Germinal center (tissue), 1 donor: Measurements from ENCODE around the gene HOOK1.
"Not testable (repeated sequence)": the region's sequence is repeated elsewhere in the genome, so short reads cannot be mapped to it uniquely, and the experiment has no call there.

ENCODE experiments used
- DNase-seq: peaks from one replicate; pipeline ENCODE4 v3.0.0; 2012; ENCODE audit warnings: mixed read lengths, low spot score

The HOOK1 gene

DNA sequence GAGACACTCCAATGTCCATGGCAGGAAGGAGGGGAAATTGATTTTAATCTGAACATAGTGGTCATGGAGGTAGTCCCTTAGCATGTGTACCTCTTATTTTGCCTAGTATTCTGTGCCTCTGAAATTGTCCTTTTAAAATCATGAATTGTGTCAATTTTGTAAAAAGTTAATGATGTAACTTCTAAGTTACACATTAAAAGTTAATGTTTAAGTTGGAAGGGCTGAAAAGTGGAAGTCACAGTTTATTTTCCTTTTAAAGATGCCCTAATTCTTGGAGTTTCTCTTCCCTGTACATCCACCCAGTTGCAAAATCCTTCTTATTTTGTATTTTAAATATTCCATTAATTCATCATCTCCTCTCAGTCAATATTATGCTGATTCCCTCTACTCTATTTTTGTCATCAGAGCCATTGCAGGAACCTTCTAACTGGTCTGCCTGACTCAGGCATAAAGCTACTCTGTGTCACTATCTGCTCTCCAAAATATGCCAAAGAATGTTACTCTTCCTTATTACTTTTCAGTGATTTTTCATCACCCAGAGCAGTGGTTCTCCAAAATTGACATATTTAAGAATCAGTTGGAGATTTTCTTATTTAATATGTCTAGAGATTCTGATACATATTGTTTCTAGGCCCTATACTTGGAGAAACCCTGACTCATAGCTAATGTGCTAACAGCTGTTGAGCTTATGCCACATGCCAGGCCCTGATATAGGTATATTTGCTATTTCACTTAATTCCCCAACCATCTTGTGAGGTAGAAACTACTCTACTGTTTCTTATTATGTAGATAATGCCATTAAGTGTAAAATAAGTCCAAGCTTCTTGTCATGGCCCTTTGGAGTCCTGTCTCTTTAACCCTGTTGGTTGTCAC is 5.1 kb downstream of the HOOK1 start:
- no peak for DNase-seq

DNA sequence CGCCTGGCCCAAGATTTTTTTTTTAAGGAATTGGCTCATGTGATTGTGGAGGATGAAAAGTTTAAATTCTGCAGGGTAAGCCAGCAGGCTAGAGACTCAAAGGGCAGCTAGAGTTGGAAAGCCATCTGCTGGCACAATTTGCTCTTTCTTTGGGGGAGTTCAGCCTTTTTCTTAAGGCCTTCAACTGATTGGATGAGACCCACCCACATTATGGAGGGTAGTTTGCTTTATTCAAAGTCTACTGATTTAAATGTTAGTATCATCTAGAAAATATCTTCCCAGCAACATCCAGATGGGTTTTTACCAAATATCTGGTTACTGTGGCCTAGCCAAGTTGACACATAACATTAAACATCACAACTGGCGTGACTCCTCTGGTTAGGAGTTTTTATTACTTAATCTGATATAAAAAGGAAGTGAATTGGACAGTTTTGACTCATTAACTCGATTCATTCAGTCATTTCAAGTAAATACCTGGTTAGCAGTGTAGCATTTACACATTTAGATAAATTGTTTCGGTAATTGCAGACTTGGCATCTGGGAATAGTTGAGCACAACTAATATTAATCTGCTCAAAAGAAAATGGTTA is 12.4 kb downstream of the HOOK1 start:
- no peak for DNase-seq

DNA sequence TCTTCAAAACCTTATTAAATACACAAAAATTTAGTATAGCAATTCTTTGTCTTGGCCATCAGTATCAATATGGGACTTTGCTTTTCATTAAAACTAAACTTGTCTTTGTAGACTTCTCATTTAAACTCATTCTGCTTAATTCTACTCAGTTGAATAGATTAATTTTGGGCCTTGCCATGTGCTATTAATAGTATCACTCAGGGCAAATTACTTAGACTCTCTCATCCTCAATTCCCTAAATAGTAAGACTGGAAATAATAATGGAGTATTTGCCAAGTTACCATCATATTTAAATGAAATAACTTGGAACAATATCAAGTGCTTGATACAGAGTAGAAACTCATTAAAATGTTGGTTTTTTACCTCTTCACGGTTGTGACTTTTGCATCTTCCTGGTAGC is 13.4 kb downstream of the HOOK1 start:
- DNase-seq, result no peak

DNA sequence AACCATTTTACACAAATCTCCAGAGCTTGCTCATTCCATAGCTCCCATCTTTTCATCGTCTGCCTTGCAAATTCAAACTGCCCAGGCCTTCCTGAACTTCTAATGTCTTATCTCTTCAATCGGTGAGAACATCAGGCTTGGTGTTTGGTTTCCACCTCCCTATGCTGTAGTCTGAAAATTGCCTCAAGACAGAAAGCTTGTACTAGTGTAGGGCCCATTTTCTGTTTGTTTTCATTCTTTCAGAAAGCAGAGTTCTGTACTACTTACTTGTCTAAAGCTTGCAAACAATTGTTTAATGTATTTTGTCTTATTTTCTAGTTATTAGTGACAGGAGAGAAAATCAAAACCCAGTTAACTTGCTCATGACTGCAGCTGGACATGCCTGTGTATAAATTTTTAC is 16.8 kb downstream of the HOOK1 start:
- DNase-seq, result no peak

DNA sequence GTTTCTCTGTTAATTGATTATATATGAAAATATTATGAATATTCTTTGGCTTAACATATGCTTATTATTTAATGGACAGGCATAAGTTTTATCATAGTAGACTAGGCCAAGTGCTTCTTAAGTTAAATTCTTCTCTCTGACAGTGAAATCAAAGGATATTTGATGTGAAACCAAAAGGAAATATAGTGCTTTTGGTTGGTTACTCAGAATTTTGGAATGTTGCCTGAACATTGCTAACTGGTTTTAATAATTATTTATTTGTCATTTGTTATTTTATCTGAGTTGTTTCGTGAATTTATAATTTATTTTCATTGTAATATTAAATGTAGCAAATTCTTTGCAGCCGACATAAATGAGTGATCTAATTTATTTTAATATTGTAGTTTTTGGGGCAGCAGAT is 18.3 kb downstream of the HOOK1 start:
- no peak for DNase-seq

DNA sequence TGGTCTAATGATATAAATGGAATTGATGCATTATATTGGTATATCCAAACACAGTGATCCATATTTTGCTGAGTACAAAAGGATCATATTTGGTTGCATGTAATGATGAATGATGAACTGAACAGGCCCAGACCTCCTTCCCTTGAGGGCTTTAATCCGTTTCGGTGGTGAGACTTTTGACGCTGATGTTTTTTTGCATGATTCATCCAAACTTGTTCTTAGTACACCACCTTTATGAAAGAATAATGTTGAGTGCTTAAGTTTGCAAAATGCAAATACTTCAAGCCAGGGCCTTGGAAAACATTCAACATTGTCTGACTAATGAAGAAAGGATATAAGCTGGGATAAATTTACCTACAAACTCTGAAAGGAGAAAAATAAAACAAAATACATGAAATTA is 19.2 kb downstream of the HOOK1 start:
- no peak for DNase-seq

DNA sequence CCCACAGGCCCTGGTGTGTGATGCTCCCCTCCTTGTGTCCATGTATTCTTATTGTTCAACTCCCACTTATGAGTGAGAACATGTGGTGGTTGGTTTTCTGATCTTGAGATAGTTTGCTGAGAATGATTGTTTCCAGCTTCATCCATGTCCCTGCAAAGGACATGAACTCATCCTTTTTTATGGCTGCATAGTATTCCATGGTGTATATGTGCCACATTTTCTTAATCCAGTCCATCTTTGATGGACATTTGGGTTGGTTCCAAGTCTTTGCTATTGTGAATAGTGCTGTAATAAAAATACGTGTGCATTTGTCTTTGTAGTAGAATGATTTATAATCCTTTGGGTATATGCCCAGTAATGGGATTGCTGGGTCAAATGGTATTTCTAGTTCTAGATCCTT is 23.1 kb downstream of the HOOK1 start:
- not testable (repeated sequence) for DNase-seq

DNA sequence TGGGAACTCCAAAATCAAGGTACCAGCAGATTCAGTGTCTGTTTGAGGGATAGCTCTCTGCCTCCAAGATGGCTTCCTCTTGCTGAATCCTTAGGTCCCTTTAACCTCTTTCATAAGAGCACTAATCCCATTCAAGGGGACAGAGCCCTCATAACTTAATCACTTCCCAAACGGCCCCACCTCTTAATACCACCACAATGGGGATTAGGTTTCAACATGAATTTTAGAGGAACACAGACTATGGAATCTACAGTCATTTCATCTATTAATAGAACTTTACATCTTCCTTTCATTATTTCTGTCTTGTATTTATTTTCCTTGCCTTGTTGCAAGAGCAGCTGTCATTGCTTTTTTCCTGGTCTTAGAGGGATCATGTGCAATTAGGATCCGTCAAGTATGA is 30.3 kb downstream of the HOOK1 start:
- no peak for DNase-seq

DNA sequence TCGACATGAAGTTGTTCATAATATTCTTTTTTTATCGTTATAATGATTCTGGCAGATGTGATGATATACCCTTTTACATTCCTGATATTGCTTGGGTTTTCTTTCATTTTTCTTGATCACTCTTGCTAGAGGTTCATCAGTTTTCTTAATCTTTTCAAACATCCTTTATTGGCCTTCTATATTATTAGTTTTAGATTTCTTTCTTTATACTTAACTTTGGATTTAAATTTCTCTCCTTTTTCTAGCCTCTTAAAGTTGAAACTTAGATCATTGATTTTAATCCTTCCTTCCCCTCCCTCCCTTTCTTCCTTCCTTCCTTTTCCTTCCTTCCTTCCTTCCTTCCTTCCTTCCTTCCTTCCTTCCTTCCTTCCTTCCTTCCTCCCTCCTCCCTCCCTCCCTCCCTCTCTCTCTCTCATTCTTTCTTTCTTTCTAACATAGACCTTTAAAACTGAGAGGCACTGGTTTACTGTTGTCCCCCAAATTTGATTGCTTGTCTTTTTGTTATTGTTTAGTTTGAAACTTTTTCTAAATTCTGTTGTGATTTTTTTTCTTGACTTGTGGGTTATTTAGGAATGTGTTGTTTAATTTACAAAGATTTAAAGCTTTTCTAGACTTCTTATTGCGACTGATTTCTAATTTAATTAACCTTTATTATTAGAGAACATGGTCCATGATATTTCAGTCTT is 31.6 kb downstream of the HOOK1 start:
- no peak for DNase-seq

DNA sequence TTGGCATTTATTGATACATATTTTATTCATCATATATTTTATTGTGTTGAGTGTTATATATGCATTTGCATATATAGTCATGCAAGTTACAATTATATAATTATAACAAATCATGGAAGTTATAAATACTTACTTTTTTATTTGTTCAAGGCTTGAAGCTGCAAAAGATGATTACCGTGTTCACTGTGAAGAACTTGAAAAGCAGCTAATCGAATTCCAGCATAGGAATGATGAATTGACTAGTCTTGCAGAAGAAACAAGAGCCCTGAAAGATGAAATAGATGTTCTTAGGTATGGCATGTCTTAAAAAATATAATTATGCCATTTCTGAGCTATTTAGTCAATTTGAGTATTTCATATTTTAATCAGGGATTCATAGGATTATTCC is 32.1 kb downstream of the HOOK1 start:
- DNase-seq, result no peak

DNA sequence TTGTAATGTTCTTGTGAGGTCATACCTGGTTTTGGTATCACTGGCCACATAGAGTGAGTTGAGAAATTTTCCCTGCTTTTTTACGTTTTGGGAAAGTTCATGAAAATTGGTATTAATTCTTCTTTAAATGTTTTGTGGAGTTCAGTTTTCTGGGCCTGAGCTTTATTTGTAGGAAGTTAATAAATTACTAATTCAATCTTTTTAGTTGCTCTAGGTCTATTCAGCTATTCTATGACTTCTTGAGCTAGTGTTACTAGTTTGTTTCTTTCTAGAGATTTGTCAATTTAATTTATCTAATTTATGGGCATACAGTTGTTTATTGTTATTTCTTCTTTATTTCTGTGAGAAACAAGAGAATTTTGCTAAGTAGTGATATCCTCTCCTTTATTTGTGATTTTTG is 37.4 kb downstream of the HOOK1 start:
- no peak for DNase-seq

DNA sequence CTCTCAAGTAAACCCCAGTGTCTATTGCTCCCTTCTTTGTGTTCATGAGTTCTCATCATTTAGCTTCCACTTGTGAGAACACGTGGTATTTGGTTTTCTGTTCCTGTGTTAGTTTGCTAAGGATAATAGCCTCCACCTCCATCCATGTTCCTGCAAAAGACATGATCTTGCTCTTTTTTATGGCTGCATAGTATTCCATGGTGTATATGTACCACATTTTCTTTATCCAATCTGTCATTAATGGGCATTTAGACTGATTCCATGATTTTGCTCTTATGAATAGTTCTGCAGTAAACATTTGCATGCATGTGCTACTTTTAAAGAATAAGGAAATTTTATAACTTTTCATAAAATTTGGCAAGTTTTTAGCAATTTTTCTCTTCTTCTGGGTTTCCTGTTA is 40.5 kb downstream of the HOOK1 start:
- DNase-seq, result not testable (repeated sequence)

DNA sequence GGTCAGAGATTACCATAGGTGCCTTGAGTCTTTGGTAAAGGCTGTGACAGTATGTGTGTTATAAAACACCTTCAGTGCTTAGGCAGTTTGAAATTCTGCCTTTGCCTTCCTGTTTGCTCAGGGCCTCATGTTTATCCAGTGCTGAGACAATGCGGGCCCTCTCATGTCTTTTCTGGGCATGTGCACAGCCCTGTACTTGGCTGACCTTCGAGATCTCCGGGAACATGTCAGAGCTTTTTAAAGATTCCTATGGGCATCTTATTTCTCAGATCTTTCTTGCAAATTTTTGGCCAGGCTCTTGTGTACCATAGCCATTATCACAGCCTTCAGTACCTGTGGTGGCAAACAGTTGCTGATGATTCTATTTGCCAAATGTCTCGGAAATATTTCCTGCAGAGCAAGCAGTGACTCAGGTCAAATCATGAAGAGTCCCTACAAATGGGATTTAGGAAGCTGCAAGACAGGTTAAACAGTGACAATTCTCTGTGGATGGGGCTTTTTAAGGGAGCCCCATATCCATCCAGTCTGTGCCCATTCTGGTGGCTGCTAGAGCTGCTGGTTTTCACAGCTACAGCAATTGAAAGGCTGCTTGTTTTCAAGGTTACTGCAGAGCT is 42.1 kb downstream of the HOOK1 start:
- no peak for DNase-seq

DNA sequence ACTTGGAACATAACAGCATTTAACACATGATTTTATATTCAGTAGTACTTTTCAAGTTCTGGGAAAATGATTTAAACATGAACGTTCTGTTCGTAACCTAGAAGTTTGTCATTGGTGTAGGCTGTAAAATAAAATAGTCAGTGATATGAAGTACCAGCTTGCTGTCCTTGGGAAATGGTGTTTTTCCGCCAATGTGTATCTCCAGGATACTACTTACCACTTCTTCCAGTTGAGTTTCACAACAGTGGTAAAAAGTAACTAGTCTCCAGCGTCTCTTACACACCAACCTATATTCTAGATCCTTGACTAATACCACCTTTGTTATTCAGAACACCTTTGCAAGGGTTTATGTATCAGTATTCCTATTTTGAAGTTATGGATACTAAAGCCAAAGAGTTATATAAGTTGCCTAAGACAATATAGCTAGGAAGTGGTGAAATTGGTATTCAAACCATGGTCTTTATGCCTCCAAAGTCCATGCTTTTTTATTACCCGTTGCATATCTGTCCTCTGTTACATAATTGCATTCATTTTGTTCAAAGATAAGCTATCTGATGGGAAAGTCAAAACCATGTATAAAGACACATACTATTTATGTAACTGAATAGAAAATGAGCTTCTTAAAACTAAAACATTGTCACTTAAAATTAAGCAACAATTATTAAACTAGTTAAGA is 43.1 kb downstream of the HOOK1 start:
- no peak for DNase-seq

DNA sequence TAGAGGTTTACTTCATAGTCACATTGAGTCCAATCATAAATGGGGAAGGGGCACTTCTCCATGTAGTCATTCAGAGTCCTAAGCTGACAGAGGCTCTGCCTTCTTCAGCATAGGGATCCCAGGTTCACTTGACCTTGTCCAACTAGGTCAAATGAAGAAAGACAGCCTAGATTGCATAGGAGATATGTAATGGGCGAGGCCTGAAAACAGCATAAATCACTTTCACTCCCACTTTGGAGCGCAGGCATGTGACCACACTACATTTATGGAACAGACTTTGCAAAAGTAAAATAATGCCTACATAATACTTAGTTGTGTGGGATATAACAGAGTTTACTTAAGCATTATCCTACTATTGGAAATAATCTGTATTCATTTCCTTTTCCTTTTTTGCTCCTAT is 51.7 kb downstream of the HOOK1 start:
- DNase-seq, result no peak

DNA sequence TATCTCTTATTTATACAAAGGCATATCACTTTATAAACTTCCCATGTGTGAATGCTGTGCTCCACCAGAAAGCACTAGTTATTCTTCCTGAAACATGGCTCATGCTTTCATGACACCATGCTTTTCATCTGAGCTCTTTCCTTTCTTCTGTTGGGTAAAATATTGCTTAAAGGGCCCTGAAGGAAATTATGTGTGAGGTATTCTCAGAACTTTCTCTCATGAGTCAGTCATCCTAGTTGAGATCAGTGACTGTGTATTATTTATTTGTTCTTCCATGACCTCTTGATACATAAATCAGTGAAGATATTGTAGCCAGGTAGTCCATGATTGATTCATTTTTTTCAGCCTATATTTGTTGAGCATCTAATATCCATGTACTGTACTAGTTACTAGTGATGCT is 57.0 kb downstream of the HOOK1 start:
- DNase-seq, result no peak

DNA sequence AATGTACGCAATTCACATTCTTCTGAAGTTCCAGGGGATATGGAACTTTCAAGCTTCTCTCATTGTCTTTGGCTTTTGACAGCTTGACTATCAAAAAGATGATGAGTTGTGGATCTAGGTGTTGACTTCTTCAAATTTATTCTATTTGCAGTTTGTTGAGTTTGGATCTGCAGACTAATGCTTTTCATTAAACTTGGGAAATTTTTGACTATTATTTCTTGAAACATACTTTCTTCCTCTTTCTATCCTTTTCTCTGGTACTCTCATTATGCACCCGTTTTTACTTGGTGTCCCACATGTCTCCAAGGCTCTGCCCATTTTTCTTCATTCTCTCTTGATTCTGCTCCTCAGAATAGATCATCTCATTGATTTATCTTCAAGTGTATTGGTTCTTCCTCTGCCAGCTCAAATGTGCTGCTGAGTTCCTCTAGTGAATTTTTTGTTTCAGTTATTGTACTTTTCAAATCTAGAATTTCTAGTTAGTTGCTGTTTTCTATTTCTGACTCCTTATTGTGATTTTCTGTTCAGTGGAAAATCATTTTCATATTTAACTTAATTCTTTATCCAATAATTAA is 62.4 kb downstream of the HOOK1 start:
- DNase-seq, result no peak

DNA sequence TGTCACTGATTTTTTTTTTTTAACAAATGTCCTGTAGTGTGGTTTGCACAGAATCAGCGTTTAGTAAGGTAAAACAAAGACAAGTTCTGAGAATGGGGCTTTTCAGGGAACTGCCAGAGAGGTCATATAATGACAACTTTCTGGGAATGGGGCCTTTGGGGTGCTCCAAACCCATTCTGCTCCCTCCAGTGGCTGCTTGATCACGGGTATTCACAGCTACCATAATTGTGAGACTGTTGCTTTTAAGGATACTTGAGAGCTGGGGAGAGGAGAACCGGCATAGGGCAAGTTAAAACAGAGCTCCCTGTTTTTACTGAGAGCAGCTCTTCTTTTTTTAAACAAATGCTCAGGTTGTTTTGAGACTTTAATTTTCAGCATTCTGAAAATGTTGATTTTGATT is 63.6 kb downstream of the HOOK1 start:
- no peak for DNase-seq

DNA sequence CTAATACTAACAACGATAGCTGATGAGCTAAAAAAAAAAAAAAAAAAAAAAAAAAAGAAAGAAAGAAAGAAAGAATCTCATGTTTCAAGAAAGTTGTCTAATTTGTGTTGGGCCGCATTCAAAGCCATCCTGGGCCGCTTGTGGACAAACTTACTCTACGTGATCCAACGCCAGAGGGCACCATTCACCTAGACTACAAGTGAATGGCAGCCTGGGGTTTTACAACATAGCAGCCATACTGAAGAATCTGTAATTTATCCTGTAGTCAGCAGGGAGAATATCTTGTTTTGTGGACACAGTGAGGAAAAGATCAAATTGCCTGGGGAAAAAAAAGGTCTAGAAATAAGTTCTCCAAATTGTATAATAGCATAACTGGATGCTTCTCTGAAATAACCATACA is 64.8 kb downstream of the HOOK1 start:
- no peak for DNase-seq

DNA sequence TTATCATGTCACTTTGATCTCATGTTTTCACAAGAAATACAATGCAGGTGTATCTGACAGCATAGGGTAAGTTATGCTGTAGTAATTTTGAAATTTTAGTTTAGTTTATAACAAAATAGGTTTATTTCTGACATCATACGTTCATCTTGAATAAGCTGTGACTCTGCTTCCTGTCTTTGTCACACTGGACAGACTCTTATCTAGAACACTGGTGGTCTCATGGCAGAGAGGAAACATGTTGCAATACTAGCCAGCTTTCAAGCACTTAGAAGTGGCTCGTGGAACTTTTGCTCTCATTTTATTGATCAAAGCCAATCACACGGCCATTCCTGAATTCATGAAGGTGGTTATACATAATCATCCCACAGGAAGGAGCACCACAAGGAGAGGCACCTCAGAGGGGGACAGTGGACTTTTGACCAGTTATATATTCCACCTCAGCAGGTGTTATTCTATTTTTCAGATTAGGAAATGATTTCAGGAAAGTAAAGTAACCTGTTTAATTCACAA is 65.3 kb downstream of the HOOK1 start:
- no peak for DNase-seq

DNA sequence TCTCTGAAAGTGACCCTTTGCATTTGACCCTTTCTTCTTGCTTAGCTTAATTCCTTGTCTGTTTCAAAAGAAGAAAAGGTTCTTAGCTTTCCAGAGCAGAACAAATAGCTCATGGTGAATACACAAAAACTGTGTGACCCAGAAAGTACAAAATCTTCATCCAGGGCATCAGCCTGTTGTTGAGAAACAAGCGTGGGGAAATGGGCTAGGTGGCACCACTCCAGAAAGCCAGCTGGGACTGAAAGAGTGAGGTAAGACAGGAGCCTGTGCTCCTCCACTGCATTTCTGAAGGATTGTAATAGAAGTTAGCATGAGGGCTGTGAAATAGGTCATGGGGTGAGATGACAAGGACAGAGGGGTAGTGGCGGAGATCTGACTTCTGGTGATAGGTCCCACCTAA is 66.0 kb downstream of the HOOK1 start:
- DNase-seq, result no peak
